ENCODE data around the gene MAP3K3.

The MAP3K3 gene

GRCh38 chr17:63652106-63652505 lies 29.9 kb downstream of the MAP3K3 start:
- DNase-seq (ENCODE audit: low spot score) = no peak

DNA sequence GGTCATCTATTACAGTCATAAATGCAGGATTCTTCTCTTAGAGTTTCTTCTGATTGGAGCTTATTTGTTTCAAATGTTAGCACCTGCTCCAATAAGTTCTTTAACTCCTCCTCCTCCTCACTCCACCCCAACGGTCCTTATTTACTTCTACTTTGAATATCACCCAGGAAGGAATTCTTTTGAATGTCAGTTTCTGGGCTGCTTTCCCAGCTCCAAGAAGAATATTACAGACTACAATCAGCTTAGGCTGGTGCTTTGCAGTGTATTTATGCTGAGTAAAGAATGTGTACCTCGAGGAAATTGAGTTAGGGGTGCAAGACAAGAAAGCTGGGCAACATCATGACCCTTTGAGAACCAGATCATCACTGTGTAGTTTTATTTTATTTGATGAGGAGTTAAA lies 30.8 kb downstream of the MAP3K3 start:
- no peak for DNase-seq (ENCODE audit: low spot score)

DNA sequence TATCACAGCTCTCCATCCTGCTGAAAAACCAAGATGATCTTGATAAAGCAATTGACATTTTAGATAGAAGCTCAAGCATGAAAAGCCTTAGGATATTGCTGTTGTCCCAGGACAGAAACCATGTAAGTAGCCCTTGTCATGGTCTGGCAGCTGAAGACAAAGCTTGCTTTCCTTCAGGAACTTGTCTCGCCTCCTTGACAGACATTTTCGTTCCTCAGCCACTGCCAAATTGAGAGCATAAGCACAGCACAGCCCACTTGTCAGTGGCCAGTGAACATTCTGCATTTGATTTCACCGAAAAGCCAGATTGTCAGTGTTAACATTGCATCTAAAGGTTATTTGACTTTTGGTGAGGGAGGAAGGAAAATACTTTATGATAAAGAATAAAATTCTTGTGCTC lies 35.6 kb downstream of the MAP3K3 start:
- no peak for DNase-seq (ENCODE audit: low spot score)

GRCh38 chr17:63658366-63658765 lies 36.1 kb downstream of the MAP3K3 start:
- no peak for DNase-seq (ENCODE audit: low spot score)

DNA sequence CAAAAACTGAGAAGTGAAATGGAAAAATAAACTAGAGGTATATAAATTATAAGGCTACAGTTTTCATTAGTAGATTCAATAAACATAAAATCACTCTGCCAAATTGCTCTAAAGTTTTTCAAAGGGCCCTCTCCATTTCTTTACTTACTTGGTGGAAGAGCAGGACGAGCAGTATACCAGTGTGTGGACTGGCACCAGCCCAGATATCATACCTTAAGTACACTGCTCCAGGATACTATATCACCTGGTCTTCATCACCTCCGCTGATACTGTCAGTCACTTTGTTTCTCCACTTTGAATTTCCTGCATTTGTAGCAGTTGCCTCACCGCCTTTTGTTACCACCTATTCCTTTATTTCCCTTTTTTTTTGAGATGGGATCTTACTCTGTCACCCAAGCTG lies 37.6 kb downstream of the MAP3K3 start:
- DNase-seq (ENCODE audit: low spot score) = no peak

DNA sequence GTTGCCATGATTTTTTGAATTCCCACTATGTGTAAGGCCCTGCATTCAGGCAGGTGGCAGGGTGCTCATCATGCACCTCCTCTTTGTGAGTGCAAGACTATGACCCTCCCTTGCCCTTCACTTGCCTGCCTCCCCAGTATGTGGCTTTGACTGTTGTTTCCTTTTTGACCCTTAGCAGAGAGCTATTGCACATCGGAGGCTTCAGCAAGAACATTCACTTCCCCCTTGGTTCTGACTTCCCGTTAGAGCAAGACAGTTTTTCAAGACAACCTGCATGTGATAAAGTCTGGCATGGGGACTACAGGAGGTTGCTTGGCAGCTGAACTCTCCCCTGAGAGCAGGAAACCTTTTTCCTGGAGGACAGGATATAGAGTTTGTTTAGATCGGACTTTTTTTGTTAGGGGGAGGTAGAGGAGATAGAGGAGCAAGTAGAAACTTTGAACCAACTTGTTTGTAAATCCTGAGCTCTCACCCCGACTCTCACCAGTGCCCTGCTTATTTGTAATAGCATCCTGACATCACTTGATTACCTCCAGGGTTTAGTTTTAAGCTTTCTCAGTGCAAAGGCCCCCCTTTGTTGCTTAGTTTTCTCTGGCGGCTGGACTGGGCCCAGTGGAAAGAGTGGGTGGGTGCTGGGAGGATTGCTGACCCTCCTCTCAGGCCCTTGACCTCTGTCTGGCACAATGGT lies 43.5 kb downstream of the MAP3K3 start:
- no peak for DNase-seq (ENCODE audit: low spot score)

- no peak for DNase-seq (ENCODE audit: low spot score)
Measured at GRCh38 chr17:63672856-63673255, 50.6 kb downstream of the MAP3K3 start.

DNA sequence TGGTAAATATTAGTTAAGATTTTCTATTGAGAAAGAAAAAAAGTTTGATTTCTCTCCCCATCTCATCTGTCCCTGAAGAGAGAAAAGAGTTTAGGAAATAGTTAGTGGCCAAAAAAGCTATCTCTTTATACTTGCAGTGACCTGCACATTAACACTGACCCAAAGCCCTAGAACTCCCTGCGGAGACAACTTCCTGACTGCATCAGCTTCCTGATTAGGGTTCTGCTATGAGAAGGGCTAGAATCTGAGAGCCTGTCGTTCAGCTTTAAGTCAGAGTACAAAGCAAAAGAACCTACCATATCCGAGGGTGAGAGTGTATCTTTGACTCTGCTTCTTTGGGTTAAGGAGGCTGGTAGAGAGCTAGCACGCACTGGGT lies 53.0 kb downstream of the MAP3K3 start:
- no peak for DNase-seq (ENCODE audit: low spot score)

- peak; percentile 79 for DNase-seq (ENCODE audit: low spot score)
Measured at GRCh38 chr17:63675607-63676546, 53.7 kb downstream of the MAP3K3 start.

DNA sequence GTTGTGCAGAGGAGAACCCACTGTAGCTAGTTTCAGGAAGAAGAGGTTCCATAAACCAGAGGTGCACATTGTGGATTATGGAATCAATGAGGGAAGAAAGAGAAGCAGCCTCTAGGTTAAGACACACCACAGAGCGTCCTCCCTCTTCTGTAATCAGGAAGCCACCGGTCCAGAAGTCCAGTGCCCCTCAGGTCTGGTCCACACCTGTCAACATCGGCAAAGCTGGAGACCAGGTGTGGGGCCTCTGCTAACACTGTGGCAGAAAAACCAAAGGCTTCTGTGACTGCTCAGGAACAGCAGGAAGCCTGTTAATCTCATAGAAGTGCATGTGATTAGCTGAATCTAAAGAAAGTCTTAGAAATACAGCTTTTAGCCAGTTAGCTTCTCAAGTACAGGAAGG lies 54.4 kb downstream of the MAP3K3 start:
- DNase-seq (ENCODE audit: low spot score) = no peak

- no peak for DNase-seq (ENCODE audit: low spot score)
Measured at GRCh38 chr17:63679214-63679613, 57.0 kb downstream of the MAP3K3 start.

- no peak for DNase-seq (ENCODE audit: low spot score)
Measured at GRCh38 chr17:63680700-63681099, 58.5 kb downstream of the MAP3K3 start.

GRCh38 chr17:63681530-63681929 lies 59.3 kb downstream of the MAP3K3 start:
- DNase-seq (ENCODE audit: low spot score) = no peak

GRCh38 chr17:63682441-63682840 lies 60.2 kb downstream of the MAP3K3 start:
- DNase-seq (ENCODE audit: low spot score) = no peak

DNA sequence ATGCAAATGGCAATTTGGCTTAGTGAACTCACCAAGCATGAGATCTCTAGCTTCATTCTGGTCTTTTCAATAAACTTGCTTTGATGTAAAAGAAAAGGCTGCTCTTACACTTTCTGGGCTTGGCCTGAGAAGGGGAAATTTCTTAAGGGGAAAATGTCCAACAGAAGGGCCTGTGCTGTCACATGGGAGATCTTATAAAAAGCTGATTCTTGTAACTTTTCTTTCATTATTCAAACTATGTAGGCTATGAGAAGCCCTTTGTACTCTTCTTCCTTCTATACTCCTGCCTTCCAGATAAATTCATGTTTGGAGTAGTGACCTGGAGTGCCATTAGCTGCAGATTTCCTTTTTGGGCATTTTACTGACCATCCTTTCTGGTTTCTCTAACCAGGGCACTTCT lies 60.8 kb downstream of the MAP3K3 start:
- DNase-seq (ENCODE audit: low spot score) = no peak

DNA sequence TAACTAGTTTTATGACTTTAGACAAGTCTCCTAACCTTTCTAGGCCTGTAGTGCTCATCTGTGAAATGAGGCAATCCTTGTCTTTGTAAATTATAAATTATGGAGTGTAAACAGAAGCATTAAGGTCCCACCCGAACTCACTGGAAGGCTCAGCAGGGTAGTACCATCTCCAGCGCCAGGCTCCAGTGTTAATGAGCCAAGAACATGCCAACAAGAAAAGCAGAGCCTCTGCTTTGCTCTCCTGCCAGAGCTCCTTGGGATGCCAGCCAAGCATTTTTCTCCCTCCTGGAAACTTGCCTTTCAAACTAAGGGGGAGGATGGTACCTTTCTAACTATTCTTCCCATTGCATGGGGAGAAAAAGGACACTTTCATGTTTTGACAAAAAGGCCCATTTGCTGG lies 62.8 kb downstream of the MAP3K3 start:
- DNase-seq (ENCODE audit: low spot score) = no peak

DNA sequence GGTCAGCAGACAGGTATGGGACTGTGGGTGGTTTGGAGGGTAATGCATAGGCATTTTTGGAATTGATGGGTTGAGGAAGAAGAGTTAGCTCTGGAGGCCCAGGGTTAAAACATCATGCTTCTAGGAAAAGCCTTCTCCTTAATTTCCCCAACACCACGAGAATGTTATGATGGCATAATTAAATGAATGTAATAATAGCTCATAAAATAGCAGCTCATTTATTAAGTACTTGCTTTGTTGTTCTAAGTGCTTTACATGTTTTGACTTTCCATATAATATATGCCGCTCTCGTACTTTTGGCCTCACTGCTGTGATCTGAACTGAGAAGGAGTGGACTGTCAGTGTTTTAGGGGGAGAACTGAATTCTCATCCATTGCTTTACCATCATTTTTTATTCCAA lies 63.4 kb downstream of the MAP3K3 start:
- no peak for DNase-seq (ENCODE audit: low spot score)

GRCh38 chr17:63686138-63686685 lies 64.0 kb downstream of the MAP3K3 start:
- no peak for DNase-seq (ENCODE audit: low spot score)

DNA sequence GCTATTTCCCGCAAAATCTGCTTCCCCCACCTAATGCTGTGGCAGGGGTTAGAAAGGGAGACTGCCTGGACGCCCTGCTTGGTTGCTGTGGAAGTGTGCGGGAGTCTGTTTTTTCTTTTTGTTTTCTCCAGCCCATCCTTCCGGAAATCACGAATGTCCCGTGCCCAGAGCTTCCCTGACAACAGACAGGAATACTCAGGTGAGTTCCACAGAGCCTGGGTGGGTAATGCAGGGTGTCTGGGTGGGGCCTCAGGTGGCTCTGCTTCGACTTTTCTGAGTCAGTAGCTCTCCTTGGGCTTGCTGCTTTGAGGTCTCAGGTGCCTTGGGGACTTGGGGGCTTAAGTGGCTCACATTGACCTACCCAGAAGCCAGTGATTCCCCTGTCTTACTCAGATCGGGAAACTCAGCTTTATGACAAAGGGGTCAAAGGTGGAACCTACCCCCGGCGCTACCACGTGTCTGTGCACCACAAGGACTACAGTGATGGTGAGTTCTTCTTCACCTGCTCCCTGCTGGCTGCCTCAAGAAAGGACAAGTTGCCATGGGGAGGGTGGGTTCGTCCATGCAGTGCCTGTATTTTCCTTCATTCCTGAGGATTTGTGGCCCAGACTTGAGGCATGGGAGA lies 66.3 kb downstream of the MAP3K3 start:
- DNase-seq (ENCODE audit: low spot score) = no peak

- DNase-seq (ENCODE audit: low spot score) = no peak
Measured at GRCh38 chr17:63689479-63689878, 67.3 kb downstream of the MAP3K3 start.

- no peak for DNase-seq (ENCODE audit: low spot score)
Measured at GRCh38 chr17:63692195-63692816, 70.1 kb downstream of the MAP3K3 start.

Data from SK-N-DZ (cell line).